WERI-Rb-1 (cell line): ENCODE data around the gene ARRDC4.
"Not testable (repeated sequence)": the region's sequence is repeated elsewhere in the genome, so short reads cannot be mapped to it uniquely, and the experiment has no call there.

Experiments
- DNase-seq: peaks from one replicate; pipeline ENCODE4 v3.0.0-alpha.2; 2020
- H3K27ac ChIP-seq: fragments of 250-450 bp; sonication (Bioruptor Pico); 2 replicates; pipeline ENCODE4 v1.5.1; 2020; ENCODE audit warnings: mild to moderate bottlenecking, moderate library complexity
- H3K27me3 ChIP-seq: fragments of 250-450 bp; sonication (Bioruptor Pico); 2 replicates; pipeline ENCODE4 v1.5.1; 2021; ENCODE audit warnings: mild to moderate bottlenecking, low read depth, moderate library complexity; ENCODE audit not compliant: insufficient read depth, severe bottlenecking
- H3K36me3 ChIP-seq: fragments of 250-450 bp; sonication (Bioruptor Pico); 2 replicates; pipeline ENCODE4 v1.5.1; 2020; ENCODE audit warnings: mild to moderate bottlenecking, moderate library complexity
- H3K4me3 ChIP-seq: 2 replicates; pipeline ENCODE4 v1.5.1; 2011; ENCODE audit warnings: low read depth, mild to moderate bottlenecking, control low read depth, low read length
- H3K9me3 ChIP-seq: fragments of 250-450 bp; sonication (Bioruptor Pico); 2 replicates; pipeline ENCODE4 v1.5.1; 2021; ENCODE audit warnings: mild to moderate bottlenecking, moderate library complexity; ENCODE audit not compliant: severe bottlenecking
- CTCF ChIP-seq: IDR thresholded peaks from 2 replicates; pipeline ENCODE4 v1.5.1; 2011; ENCODE audit warnings: low read depth, mild to moderate bottlenecking, control low read depth, inconsistent platforms, low read length

The ARRDC4 gene

GRCh38 chr15:97981758-97982157, 21.3 kb downstream of the ARRDC4 start:
- DNase-seq, result no peak
- H3K36me3 ChIP-seq, result no peaks in the 10 kb centered on the region
- peaks cover 59% of the 10 kb centered on the region for H3K27me3 ChIP-seq
- no peak for TF ChIP-seq CTCF
- no peak overlapping the region for H3K27ac ChIP-seq
- H3K9me3 ChIP-seq, result no peaks in the 10 kb centered on the region
- H3K4me3 ChIP-seq, result no peak overlapping the region

- DNase-seq, result no peak
- TF ChIP-seq CTCF, result no peak
- Histone ChIP-seq H3K9me3 (no peaks in the 10 kb centered on the region), H3K4me3 (no peak overlapping the region), H3K36me3 (no peaks in the 10 kb centered on the region), H3K27ac (no peak overlapping the region), H3K27me3 (peaks cover 46% of the 10 kb centered on the region)
These were observed 23.7 kb downstream of the ARRDC4 start for GRCh38 chr15:97984157-97984556.

- DNase-seq, H3K27ac ChIP-seq, H3K9me3 ChIP-seq, H3K4me3 ChIP-seq, H3K36me3 ChIP-seq: not testable (repeated sequence)
- H3K27me3 ChIP-seq, result peaks cover 41% of the 10 kb centered on the region
These were observed 25.5 kb downstream of the ARRDC4 start for GRCh38 chr15:97985979-97986378.

- no peak for TF ChIP-seq CTCF
- Histone ChIP-seq H3K9me3 (no peaks in the 10 kb centered on the region), H3K36me3 (no peaks in the 10 kb centered on the region), H3K27me3 (peaks cover 39% of the 10 kb centered on the region), H3K4me3 (no peak overlapping the region), H3K27ac (no peak overlapping the region)
- no peak for DNase-seq
These were observed 26.3 kb downstream of the ARRDC4 start for GRCh38 chr15:97986781-97987180.

GRCh38 chr15:97989299-97989698, 28.8 kb downstream of the ARRDC4 start:
- no peak for DNase-seq
- H3K36me3 ChIP-seq, result no peaks in the 10 kb centered on the region
- no peaks in the 10 kb centered on the region for H3K9me3 ChIP-seq
- TF ChIP-seq CTCF, result no peak
- H3K4me3 ChIP-seq, result no peak overlapping the region
- no peak overlapping the region for H3K27ac ChIP-seq
- H3K27me3 ChIP-seq, result peaks cover 16% of the 10 kb centered on the region

- DNase-seq, result no peak
- no peak overlapping the region for H3K4me3 ChIP-seq
- no peak overlapping the region for H3K27ac ChIP-seq
- peaks cover 27% of the 10 kb centered on the region for H3K27me3 ChIP-seq
- TF ChIP-seq CTCF, result no peak
- no peaks in the 10 kb centered on the region for H3K36me3 ChIP-seq
- no peaks in the 10 kb centered on the region for H3K9me3 ChIP-seq
These were observed 31.6 kb downstream of the ARRDC4 start for GRCh38 chr15:97991972-97992541.
